ENCODE measurements around the gene ATP6V0A4.

ATP6V0A4 gene

GRCh38 chr7:138746073-138746472 lies 51.9 kb downstream of the ATP6V0A4 start:
- no peak for DNase-seq (ENCODE audit: low read depth in 1 of 2, low spot score in 1 of 2)
- H3K4me3 ChIP-seq (replicated peaks; ENCODE audit: insufficient read depth, low read length), result no peak overlapping the region
- H3K27ac ChIP-seq (replicated peaks), result no peak overlapping the region
- H3K27me3 ChIP-seq (ENCODE audit: insufficient read depth, poor library complexity, severe bottlenecking), result no peaks in the 10 kb centered on the region
- TF ChIP-seq SPI1 (IDR thresholded peaks at IDR 0.05; ENCODE audit: borderline replicate concordance, low read depth) (no peak), POLR2AphosphoS5 (IDR thresholded peaks at IDR 0.05; ENCODE audit: low read depth) (no peak), REST (IDR thresholded peaks at IDR 0.05; ENCODE audit: insufficient replicate concordance, low read depth) (no peak), GABPA (IDR thresholded peaks at IDR 0.05; ENCODE audit: low read depth) (no peak), CTCF (IDR thresholded peaks at IDR 0.05; ENCODE audit: insufficient read depth, low read length) (no peak)

- Histone ChIP-seq H3K4me3 (replicated peaks; ENCODE audit: insufficient read depth, low read length) (no peak overlapping the region), H3K27me3 (ENCODE audit: insufficient read depth, poor library complexity, severe bottlenecking) (no peaks in the 10 kb centered on the region), H3K27ac (replicated peaks) (no peak overlapping the region)
- no peak for TF ChIP-seq SPI1 (IDR thresholded peaks at IDR 0.05; ENCODE audit: borderline replicate concordance, low read depth)
- no peak for TF ChIP-seq REST (IDR thresholded peaks at IDR 0.05; ENCODE audit: insufficient replicate concordance, low read depth)
- TF ChIP-seq POLR2AphosphoS5 (IDR thresholded peaks at IDR 0.05; ENCODE audit: low read depth), result no peak
- TF ChIP-seq CTCF (IDR thresholded peaks at IDR 0.05; ENCODE audit: insufficient read depth, low read length), result no peak
- TF ChIP-seq GABPA (IDR thresholded peaks at IDR 0.05; ENCODE audit: low read depth), result no peak
- no peak for DNase-seq (ENCODE audit: low read depth in 1 of 2, low spot score in 1 of 2)
Measured at GRCh38 chr7:138745189-138745588, 52.8 kb downstream of the ATP6V0A4 start.

GRCh38 chr7:138741453-138741735 lies 56.6 kb downstream of the ATP6V0A4 start:
- DNase-seq (ENCODE audit: low read depth in 1 of 2, low spot score in 1 of 2), result no peak
- Histone ChIP-seq H3K27ac (replicated peaks) (no peak overlapping the region; the same call in 1 of the 2 replicates), H3K4me3 (replicated peaks; ENCODE audit: insufficient read depth, low read length) (no peak overlapping the region), H3K27me3 (ENCODE audit: insufficient read depth, poor library complexity, severe bottlenecking) (no peaks in the 10 kb centered on the region)
- TF ChIP-seq GABPA (IDR thresholded peaks at IDR 0.05; ENCODE audit: low read depth) (no peak), CTCF (IDR thresholded peaks at IDR 0.05; ENCODE audit: insufficient read depth, low read length) (no peak), SPI1 (IDR thresholded peaks at IDR 0.05; ENCODE audit: borderline replicate concordance, low read depth) (no peak), REST (IDR thresholded peaks at IDR 0.05; ENCODE audit: insufficient replicate concordance, low read depth) (no peak), POLR2AphosphoS5 (IDR thresholded peaks at IDR 0.05; ENCODE audit: low read depth) (no peak)
